Measurements from ENCODE around the gene DNLZ. TPM values are rescaled to one million over a fixed set of nuclear protein-coding genes. Genes with fewer than 3 reads are reported as not detected.

The DNLZ gene
- total RNA-seq, 1 donor from 2014 or later = 14.5 TPM

GRCh38 chr9:136358016-136358415, 5.5 kb downstream of the DNLZ start:
- Mint-ChIP-seq H3K27ac (ENCODE audit: unreplicated experiment) (no peak overlapping the region), H3K36me3 (ENCODE audit: low read depth, unreplicated experiment) (peaks cover 6% of the 10 kb centered on the region), H3K27me3 (ENCODE audit: unreplicated experiment) (peaks cover 6% of the 10 kb centered on the region), H3K4me3 (ENCODE audit: unreplicated experiment) (no peak overlapping the region), H3K4me1 (ENCODE audit: unreplicated experiment) (no peaks in the 10 kb centered on the region), H3K9me3 (ENCODE audit: unreplicated experiment) (no peaks in the 10 kb centered on the region)
- no peak for DNase-seq (ENCODE audit: low spot score)
- no peak for TF ChIP-seq CTCF (IDR thresholded peaks at IDR 0.05; ENCODE audit: unreplicated experiment)

GRCh38 chr9:136357202-136357725, 6.3 kb downstream of the DNLZ start:
- peaks cover under 1% of the 10 kb centered on the region for H3K36me3 Mint-ChIP-seq (ENCODE audit: low read depth, unreplicated experiment)
- no peak for TF ChIP-seq CTCF (IDR thresholded peaks at IDR 0.05; ENCODE audit: unreplicated experiment)
- peaks cover 6% of the 10 kb centered on the region for H3K27me3 Mint-ChIP-seq (ENCODE audit: unreplicated experiment)
- DNase-seq (ENCODE audit: low spot score) = no peak
- H3K27ac Mint-ChIP-seq (ENCODE audit: unreplicated experiment) = no peak overlapping the region
- no peak overlapping the region for H3K4me3 Mint-ChIP-seq (ENCODE audit: unreplicated experiment)
- H3K9me3 Mint-ChIP-seq (ENCODE audit: unreplicated experiment) = no peaks in the 10 kb centered on the region
- H3K4me1 Mint-ChIP-seq (ENCODE audit: unreplicated experiment) = no peaks in the 10 kb centered on the region

- no peak for DNase-seq (ENCODE audit: low spot score)
- Mint-ChIP-seq H3K27ac (ENCODE audit: unreplicated experiment) (no peak overlapping the region), H3K27me3 (ENCODE audit: unreplicated experiment) (peaks cover 6% of the 10 kb centered on the region), H3K36me3 (ENCODE audit: low read depth, unreplicated experiment) (no peaks in the 10 kb centered on the region), H3K4me3 (ENCODE audit: unreplicated experiment) (no peak overlapping the region), H3K9me3 (ENCODE audit: unreplicated experiment) (no peaks in the 10 kb centered on the region), H3K4me1 (ENCODE audit: unreplicated experiment) (no peaks in the 10 kb centered on the region)
- TF ChIP-seq CTCF (IDR thresholded peaks at IDR 0.05; ENCODE audit: unreplicated experiment) = no peak
These were observed 7.7 kb downstream of the DNLZ start for GRCh38 chr9:136355616-136356557.

GRCh38 chr9:136354592-136355085, 8.9 kb downstream of the DNLZ start:
- Mint-ChIP-seq H3K4me1 (ENCODE audit: unreplicated experiment) (no peaks in the 10 kb centered on the region), H3K9me3 (ENCODE audit: unreplicated experiment) (no peaks in the 10 kb centered on the region), H3K27ac (ENCODE audit: unreplicated experiment) (no peak overlapping the region), H3K4me3 (ENCODE audit: unreplicated experiment) (no peak overlapping the region), H3K36me3 (ENCODE audit: low read depth, unreplicated experiment) (no peaks in the 10 kb centered on the region), H3K27me3 (ENCODE audit: unreplicated experiment) (peaks cover 4% of the 10 kb centered on the region)
- no peak for DNase-seq (ENCODE audit: low spot score)
- TF ChIP-seq CTCF (IDR thresholded peaks at IDR 0.05; ENCODE audit: unreplicated experiment) = no peak

All from endothelial cell (in vitro differentiated cells).